Kidney epithelial cell (primary cell): ENCODE results near the gene MAN1C1. TPM values are rescaled to one million over a fixed set of nuclear protein-coding genes. Genes with fewer than 3 reads are reported as not detected.

Experiments
- DNase-seq: peaks from one replicate; pipeline ENCODE4 v3.0.0-alpha.2; 2010; ENCODE audit warnings: low read depth
- H3K27me3 ChIP-seq: 2 replicates; pipeline ENCODE4 v1.6.0; 2011; ENCODE audit warnings: low read length; ENCODE audit not compliant: control insufficient read depth, insufficient read depth
- H3K36me3 ChIP-seq: 2 replicates; pipeline ENCODE4 v1.5.1; 2011; ENCODE audit warnings: low read length; ENCODE audit not compliant: control insufficient read depth, insufficient read depth
- H3K4me3 ChIP-seq: 2 replicates; pipeline ENCODE4 v1.5.1; 2011; ENCODE audit warnings: low read depth, mild to moderate bottlenecking, control low read depth, low read length
- total RNA-seq: library from RNA; depleted of rRNA; stranded (reverse); fragments of >200 nt; gene quantifications from 2 replicates; pipeline ENCODE4 v1.2.3, GENCODE V29; 2015
- TF ChIP-seq, protein P1 (sequence below): IDR thresholded peaks from 2 replicates; pipeline ENCODE4 v1.5.1; 2011; ENCODE audit warnings: mild to moderate bottlenecking, moderate library complexity, low read length, control low read depth, inconsistent platforms; ENCODE audit not compliant: insufficient read depth, poor library complexity, severe bottlenecking

Gene MAN1C1
- 1.4 and 4.3 TPM in 2 replicates for total RNA-seq

GRCh38 chr1:25616095-25616986 is at the start of gene MAN1C1:
Gene MAN1C1, plus strand, starts transcription at chr1:25616791. Its CDS starts 1,007 bp downstream, at chr1:25617798.
- TF ChIP-seq, protein P1, sequence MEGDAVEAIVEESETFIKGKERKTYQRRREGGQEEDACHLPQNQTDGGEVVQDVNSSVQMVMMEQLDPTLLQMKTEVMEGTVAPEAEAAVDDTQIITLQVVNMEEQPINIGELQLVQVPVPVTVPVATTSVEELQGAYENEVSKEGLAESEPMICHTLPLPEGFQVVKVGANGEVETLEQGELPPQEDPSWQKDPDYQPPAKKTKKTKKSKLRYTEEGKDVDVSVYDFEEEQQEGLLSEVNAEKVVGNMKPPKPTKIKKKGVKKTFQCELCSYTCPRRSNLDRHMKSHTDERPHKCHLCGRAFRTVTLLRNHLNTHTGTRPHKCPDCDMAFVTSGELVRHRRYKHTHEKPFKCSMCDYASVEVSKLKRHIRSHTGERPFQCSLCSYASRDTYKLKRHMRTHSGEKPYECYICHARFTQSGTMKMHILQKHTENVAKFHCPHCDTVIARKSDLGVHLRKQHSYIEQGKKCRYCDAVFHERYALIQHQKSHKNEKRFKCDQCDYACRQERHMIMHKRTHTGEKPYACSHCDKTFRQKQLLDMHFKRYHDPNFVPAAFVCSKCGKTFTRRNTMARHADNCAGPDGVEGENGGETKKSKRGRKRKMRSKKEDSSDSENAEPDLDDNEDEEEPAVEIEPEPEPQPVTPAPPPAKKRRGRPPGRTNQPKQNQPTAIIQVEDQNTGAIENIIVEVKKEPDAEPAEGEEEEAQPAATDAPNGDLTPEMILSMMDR, result peak; percentile 47
- Histone ChIP-seq H3K4me3 (peak within 1 kb of the TSS; percentile 49), H3K27me3 (peaks cover 57% of the 10 kb centered on the region), H3K36me3 (no peaks in the 10 kb centered on the region)
- no peak for DNase-seq

GRCh38 chr1:25567710-25568089 is 48.9 kb upstream of the MAN1C1 start:
- Histone ChIP-seq H3K4me3 (no peak overlapping the region), H3K36me3 (no peaks in the 10 kb centered on the region), H3K27me3 (no peaks in the 10 kb centered on the region)
- TF ChIP-seq, protein P1, result no peak
- no peak for DNase-seq

DNA sequence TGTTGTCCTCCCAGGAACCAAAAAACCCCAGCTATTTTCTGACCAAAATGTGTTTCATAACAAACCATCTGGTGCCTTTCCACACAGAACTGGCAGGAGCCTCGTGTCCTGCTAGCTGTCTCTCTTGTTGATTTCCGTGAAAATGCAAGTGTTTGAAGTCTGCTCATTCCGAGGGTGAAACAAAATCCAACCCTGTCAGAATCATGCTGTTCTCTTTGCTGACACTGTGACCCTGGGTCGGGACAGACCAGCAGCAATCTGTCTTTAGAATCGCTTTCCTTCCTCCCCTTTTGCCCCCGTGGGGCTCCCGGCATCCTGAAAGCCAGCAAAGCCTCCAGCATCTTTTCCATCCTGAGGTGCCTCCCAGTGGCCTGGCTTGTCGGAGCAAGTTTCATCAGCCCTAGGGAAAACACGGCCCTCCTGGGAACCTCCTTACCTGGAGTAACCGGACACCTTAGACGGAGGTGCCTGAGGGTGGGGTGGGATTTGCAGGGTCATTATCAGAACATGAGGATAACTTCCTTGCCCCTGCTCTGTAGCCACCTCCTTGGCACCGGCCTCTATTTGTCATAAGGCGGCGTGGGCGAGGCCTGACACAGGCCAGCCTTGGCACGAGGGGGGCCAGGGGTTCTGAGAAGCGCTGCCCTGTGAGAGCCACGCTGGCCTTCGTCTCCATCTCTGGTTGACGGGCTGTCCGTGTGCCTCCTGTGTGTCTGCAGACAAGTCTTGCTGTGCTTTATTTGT is 48.3 kb upstream of the MAN1C1 start:
- Histone ChIP-seq H3K27me3 (peaks cover under 1% of the 10 kb centered on the region), H3K4me3 (no peak overlapping the region), H3K36me3 (no peaks in the 10 kb centered on the region)
- TF ChIP-seq, protein P1, result no peak
- DNase-seq, result no peak

GRCh38 chr1:25568834-25569596 is 47.6 kb upstream of the MAN1C1 start:
- peak; percentile 44 for DNase-seq
- Histone ChIP-seq H3K36me3 (no peaks in the 10 kb centered on the region), H3K27me3 (peaks cover 4% of the 10 kb centered on the region), H3K4me3 (no peak overlapping the region)
- TF ChIP-seq, protein P1, result no peak

DNA sequence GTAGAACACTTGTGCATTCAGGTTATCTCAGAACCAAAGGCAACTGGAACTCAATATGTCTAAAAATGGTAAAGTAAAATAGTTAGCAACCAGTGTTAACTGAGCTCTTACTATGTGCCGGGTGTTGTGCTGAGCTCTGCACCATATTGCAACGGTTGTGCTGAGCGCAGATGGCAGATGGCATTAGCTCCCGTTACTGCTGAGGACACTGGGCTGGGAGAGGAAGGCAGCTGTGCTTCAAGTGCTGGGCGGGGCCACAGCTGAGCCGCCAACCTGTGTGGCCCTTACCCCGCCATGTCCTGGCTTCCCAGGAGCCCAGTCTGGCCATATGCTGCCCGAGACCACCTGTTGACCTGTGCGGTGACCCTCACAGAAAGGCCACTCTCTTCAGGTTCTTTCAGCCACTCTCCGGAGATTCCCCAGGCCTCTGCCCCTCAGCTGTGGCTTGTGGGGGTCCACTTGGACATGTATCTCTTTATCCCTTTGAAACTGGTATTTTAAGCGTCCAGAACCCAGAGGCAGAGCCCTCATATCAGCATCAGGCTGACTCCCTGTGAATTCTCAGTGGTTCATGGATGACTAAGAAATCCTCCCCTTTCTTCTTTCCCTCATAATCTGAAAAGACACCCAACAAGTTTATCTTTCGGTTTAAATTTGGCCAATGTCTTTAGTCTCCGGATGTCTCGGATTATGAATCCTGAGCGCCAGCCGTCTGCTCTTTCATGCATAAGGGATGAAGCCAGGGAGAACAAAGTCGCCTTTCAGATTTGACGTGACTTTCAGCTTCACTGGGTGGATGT is 46.8 kb upstream of the MAN1C1 start:
- H3K4me3 ChIP-seq, result no peak overlapping the region
- H3K27me3 ChIP-seq, result peaks cover 4% of the 10 kb centered on the region
- H3K36me3 ChIP-seq, result no peaks in the 10 kb centered on the region
- no peak for DNase-seq
- TF ChIP-seq, protein P1, result no peak
